ENCODE data around the gene CAMKK2.

The CAMKK2 gene

DNA sequence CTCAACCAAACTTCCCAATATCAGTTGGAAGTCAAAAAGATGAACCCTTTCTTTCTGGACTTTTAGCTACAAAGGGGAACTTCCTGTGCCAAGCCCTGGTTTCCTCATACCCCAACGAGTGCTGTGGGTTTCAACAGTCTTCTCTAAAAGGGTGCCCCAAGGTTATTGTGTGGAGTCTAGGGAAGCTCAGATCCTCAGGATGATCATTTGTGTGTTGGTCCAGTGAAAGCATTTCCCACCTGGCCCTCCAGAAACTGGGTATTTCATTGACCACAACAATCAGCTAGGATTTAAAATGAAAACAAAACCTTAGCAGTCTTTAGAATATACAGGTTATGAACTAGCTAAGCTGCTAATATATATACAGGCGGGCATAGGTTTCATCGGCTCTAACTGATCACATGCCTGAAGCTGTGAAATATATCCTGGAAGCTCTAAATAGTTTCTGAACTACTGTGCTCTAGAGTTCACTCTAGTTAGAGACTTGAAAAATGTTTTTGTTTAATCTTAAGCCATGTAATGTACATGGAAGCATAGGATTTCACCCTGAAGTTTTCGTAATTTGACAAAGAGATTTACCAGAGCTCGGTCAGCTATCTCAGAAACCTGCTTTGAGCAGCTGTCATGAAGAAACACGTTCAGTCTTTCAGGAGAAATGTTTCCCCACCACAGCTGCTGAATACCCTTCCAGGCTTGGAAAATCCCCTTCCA, 57.0 kb downstream of the CAMKK2 start:
- H3K27ac ChIP-seq (ENCODE audit: low read depth, low read length) = no peak overlapping the region
- H3K4me1 ChIP-seq (ENCODE audit: control insufficient read depth in 1 of 2, insufficient read depth in 2 of 2, low read length in 2 of 2) = peaks cover 14 to 16% of the 10 kb centered on the region in 2 donors
- no peak overlapping the region for H3K4me3 ChIP-seq (ENCODE audit: low read depth in 1 of 2, low read length in 2 of 2)
- H3K9ac ChIP-seq (ENCODE audit: low read depth in 1 of 2, low read length in 2 of 2) = no peak overlapping the region
- H3K9me3 ChIP-seq (ENCODE audit: control insufficient read depth in 1 of 2, low read length in 2 of 2) = no peaks in the 10 kb centered on the region
- no peaks in the 10 kb centered on the region for H3K27me3 ChIP-seq (ENCODE audit: control insufficient read depth in 1 of 2, insufficient read depth in 2 of 2, low read length in 2 of 2)
- H3K36me3 ChIP-seq (ENCODE audit: control insufficient read depth in 1 of 2, insufficient read depth in 2 of 2, low read length in 2 of 2) = peaks cover 16 to 53% of the 10 kb centered on the region in 2 donors

DNA sequence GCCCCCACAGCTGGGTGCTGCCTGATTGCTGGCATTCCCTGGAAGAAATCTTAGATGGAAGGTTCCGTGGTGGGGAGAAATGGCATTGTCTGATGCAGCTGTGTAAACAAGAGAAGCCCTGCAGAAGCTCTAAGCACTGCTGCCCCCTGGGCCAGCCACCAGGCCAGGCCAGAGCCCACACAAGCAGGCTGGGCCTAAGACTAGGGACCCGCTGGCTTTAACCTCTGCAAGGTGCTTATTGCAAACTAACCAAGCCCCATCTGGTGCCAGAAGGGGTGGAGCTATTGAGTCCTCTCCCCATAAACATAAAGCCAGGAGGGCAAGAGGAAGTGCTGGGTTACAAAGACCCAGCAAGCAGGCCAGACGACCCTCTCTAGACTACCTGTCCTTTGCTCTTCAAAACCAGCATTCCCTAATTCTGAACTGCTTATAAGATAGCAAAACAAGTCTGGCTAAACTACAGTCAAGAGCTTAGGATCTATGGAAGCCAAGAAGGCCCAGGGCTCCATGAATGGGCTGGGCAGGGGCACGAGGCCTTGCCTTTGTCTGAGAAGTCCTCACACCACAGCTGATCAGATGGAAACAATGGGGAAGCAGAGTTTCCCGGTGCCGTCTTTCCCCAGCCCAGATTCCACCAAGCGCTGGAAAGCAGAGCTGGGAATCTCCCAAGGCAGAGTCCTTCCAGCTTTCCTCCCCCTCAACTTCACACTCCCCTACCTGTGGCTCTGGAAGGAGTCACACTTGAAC, 57.7 kb downstream of the CAMKK2 start:
- no peaks in the 10 kb centered on the region for H3K9me3 ChIP-seq (ENCODE audit: control insufficient read depth in 1 of 2, low read length in 2 of 2)
- no peaks in the 10 kb centered on the region for H3K27me3 ChIP-seq (ENCODE audit: control insufficient read depth in 1 of 2, insufficient read depth in 2 of 2, low read length in 2 of 2)
- H3K4me1 ChIP-seq (ENCODE audit: control insufficient read depth in 1 of 2, insufficient read depth in 2 of 2, low read length in 2 of 2) = peaks cover 14 to 16% of the 10 kb centered on the region in 2 donors
- no peak overlapping the region for H3K4me3 ChIP-seq (ENCODE audit: low read depth in 1 of 2, low read length in 2 of 2)
- H3K36me3 ChIP-seq (ENCODE audit: control insufficient read depth in 1 of 2, insufficient read depth in 2 of 2, low read length in 2 of 2) = peaks cover 14 to 51% of the 10 kb centered on the region in 2 donors
- no peak overlapping the region for H3K27ac ChIP-seq (ENCODE audit: low read depth, low read length)
- no peak overlapping the region for H3K9ac ChIP-seq (ENCODE audit: low read depth in 1 of 2, low read length in 2 of 2)

DNA sequence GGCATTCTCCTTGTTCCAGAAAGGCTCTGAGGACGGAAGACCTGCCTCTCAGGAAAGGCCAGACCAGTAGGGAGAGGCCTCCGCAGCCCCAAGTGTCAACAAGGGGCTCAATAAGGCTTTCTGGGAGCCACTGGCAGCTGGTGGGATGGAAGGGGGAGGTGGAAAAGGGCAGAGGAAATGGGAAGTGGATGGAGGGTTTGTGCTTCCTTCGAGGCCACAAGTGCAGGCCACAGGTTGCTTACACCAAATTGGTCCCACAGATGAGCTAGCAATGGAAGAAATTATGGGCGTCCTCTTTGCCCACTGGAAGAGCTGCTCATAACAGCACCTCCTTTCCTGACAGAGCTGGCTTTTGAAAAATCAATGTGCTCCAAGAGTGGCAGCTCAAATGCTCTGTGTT, 58.4 kb downstream of the CAMKK2 start:
- H3K27ac ChIP-seq (ENCODE audit: low read depth, low read length) = no peak overlapping the region
- H3K36me3 ChIP-seq (ENCODE audit: control insufficient read depth in 1 of 2, insufficient read depth in 2 of 2, low read length in 2 of 2) = peaks cover 13 to 51% of the 10 kb centered on the region in 2 donors
- H3K4me3 ChIP-seq (ENCODE audit: low read depth in 1 of 2, low read length in 2 of 2) = no peak overlapping the region
- H3K4me1 ChIP-seq (ENCODE audit: control insufficient read depth in 1 of 2, insufficient read depth in 2 of 2, low read length in 2 of 2) = peaks cover 14 to 16% of the 10 kb centered on the region in 2 donors
- no peak overlapping the region for H3K9ac ChIP-seq (ENCODE audit: low read depth in 1 of 2, low read length in 2 of 2)
- H3K9me3 ChIP-seq (ENCODE audit: control insufficient read depth in 1 of 2, low read length in 2 of 2) = no peaks in the 10 kb centered on the region
- H3K27me3 ChIP-seq (ENCODE audit: control insufficient read depth in 1 of 2, insufficient read depth in 2 of 2, low read length in 2 of 2) = no peaks in the 10 kb centered on the region

DNA sequence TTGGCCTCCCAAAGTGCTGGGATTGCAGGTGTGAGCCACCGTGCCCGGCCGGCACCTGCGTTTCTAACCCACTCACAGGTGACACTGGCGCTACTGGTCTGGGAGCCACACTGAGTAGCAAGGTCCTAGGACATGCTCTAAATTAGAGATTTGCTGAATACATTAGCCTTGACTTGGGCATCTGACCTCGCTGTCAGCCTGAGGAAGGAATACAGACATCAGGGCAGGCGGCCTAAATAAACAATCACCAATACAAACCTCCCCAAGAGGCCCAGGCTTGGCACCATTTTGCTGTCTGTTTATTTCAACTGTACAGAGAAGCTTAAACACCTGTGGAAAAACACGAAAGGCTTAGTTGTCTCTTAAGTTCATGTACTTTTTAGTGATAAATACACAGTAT, 59.1 kb downstream of the CAMKK2 start:
- peaks cover 14 to 16% of the 10 kb centered on the region in 2 donors for H3K4me1 ChIP-seq (ENCODE audit: control insufficient read depth in 1 of 2, insufficient read depth in 2 of 2, low read length in 2 of 2)
- no peaks in the 10 kb centered on the region for H3K27me3 ChIP-seq (ENCODE audit: control insufficient read depth in 1 of 2, insufficient read depth in 2 of 2, low read length in 2 of 2)
- peaks cover 13 to 58% of the 10 kb centered on the region in 2 donors for H3K36me3 ChIP-seq (ENCODE audit: control insufficient read depth in 1 of 2, insufficient read depth in 2 of 2, low read length in 2 of 2)
- no peak overlapping the region for H3K4me3 ChIP-seq (ENCODE audit: low read depth in 1 of 2, low read length in 2 of 2)
- H3K9ac ChIP-seq (ENCODE audit: low read depth in 1 of 2, low read length in 2 of 2) = no peak overlapping the region
- no peak overlapping the region for H3K27ac ChIP-seq (ENCODE audit: low read depth, low read length)
- no peaks in the 10 kb centered on the region for H3K9me3 ChIP-seq (ENCODE audit: control insufficient read depth in 1 of 2, low read length in 2 of 2)

DNA sequence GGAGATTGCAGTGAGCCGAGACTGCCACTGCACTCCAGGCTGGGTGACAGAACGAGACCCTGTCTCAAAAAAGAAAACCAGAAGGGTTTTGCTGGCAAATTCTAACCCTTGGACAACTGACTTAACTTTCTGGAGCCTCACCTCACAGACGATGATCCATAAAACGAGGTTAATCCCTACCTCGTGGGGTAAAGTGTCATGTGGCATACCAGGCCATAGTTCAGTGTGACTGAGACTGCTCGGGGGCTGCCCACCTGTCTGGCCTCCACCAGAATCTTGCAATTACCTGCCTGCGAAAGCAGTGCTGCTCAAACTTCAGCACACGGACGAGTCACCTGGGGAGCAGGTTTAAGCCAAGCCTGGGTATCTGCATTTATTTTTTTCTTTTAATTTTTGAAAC, 59.7 kb downstream of the CAMKK2 start:
- no peak overlapping the region for H3K4me3 ChIP-seq (ENCODE audit: low read depth in 1 of 2, low read length in 2 of 2)
- peaks cover 14 to 16% of the 10 kb centered on the region in 2 donors for H3K4me1 ChIP-seq (ENCODE audit: control insufficient read depth in 1 of 2, insufficient read depth in 2 of 2, low read length in 2 of 2)
- H3K9me3 ChIP-seq (ENCODE audit: control insufficient read depth in 1 of 2, low read length in 2 of 2) = no peaks in the 10 kb centered on the region
- no peak overlapping the region for H3K9ac ChIP-seq (ENCODE audit: low read depth in 1 of 2, low read length in 2 of 2)
- no peaks in the 10 kb centered on the region for H3K27me3 ChIP-seq (ENCODE audit: control insufficient read depth in 1 of 2, insufficient read depth in 2 of 2, low read length in 2 of 2)
- peaks cover 13 to 62% of the 10 kb centered on the region in 2 donors for H3K36me3 ChIP-seq (ENCODE audit: control insufficient read depth in 1 of 2, insufficient read depth in 2 of 2, low read length in 2 of 2)
- H3K27ac ChIP-seq (ENCODE audit: low read depth, low read length) = no peak overlapping the region

DNA sequence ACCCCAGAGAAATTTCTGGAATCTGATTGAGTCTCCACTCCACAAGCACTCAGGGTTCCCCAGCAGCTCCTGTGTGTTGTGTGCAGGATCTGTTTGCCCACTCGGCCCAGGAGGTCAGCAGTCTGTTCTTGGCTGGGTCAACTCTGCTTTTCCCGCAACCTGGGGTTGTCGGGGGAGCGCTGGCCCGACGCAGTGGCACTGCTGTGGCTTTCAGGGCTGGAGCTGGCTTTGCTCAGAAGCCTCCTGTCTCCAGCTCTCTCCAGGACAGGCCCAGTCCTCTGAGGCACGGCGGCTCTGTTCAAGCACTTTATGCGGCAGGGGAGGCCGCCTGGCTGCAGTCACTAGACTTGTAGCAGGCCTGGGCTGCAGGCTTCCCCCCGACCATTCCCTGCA, 62.9 kb downstream of the CAMKK2 start:
- Histone ChIP-seq H3K4me3 (ENCODE audit: low read depth in 1 of 2, low read length in 2 of 2) (no peak overlapping the region), H3K9me3 (ENCODE audit: control insufficient read depth in 1 of 2, low read length in 2 of 2) (no peaks in the 10 kb centered on the region), H3K9ac (ENCODE audit: low read depth in 1 of 2, low read length in 2 of 2) (no peak overlapping the region), H3K4me1 (ENCODE audit: control insufficient read depth in 1 of 2, insufficient read depth in 2 of 2, low read length in 2 of 2) (peaks cover 4 to 18% of the 10 kb centered on the region in 2 donors), H3K36me3 (ENCODE audit: control insufficient read depth in 1 of 2, insufficient read depth in 2 of 2, low read length in 2 of 2) (peaks cover 19 to 64% of the 10 kb centered on the region in 2 donors), H3K27ac (ENCODE audit: low read depth, low read length) (no peak overlapping the region), H3K27me3 (ENCODE audit: control insufficient read depth in 1 of 2, insufficient read depth in 2 of 2, low read length in 2 of 2) (no peaks in the 10 kb centered on the region)

DNA sequence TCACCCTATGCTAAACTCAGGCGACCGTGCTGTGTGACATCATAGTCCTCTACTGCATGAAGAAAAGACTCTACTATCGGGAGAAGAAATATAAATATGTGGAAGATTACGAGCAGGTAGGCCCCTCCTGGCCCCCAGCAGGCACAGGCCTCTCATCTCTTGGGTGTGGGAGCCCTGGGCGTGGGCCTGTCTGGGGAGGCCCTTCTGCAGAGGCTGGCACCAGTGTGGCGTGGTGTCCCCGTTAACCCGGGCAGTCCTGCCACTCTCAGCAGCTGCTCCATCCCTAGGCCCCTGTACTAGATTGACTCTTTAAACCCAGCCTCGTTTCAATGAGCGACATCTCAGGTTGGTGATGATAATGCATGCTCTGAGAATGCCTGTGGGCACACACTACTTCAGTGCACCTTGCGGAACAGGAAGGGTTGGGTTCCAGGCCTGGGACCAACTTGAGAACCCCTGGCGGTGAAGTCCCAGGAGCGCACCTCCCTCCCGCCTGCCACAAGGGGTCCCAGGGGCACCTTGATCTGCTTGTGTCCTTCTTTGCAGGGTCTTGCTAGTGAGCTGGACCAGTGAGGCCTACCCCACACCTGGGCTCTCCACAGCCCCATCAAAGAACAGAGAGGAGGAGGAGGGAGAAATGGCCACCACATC, 63.4 kb downstream of the CAMKK2 start:
- peaks cover 5 to 18% of the 10 kb centered on the region in 2 donors for H3K4me1 ChIP-seq (ENCODE audit: control insufficient read depth in 1 of 2, insufficient read depth in 2 of 2, low read length in 2 of 2)
- H3K9ac ChIP-seq (ENCODE audit: low read depth in 1 of 2, low read length in 2 of 2) = no peak overlapping the region
- H3K27ac ChIP-seq (ENCODE audit: low read depth, low read length) = no peak overlapping the region
- H3K27me3 ChIP-seq (ENCODE audit: control insufficient read depth in 1 of 2, insufficient read depth in 2 of 2, low read length in 2 of 2) = no peaks in the 10 kb centered on the region
- no peaks in the 10 kb centered on the region for H3K9me3 ChIP-seq (ENCODE audit: control insufficient read depth in 1 of 2, low read length in 2 of 2)
- H3K36me3 ChIP-seq (ENCODE audit: control insufficient read depth in 1 of 2, insufficient read depth in 2 of 2, low read length in 2 of 2) = peaks cover 21 to 65% of the 10 kb centered on the region in 2 donors
- no peak overlapping the region for H3K4me3 ChIP-seq (ENCODE audit: low read depth in 1 of 2, low read length in 2 of 2)

DNA sequence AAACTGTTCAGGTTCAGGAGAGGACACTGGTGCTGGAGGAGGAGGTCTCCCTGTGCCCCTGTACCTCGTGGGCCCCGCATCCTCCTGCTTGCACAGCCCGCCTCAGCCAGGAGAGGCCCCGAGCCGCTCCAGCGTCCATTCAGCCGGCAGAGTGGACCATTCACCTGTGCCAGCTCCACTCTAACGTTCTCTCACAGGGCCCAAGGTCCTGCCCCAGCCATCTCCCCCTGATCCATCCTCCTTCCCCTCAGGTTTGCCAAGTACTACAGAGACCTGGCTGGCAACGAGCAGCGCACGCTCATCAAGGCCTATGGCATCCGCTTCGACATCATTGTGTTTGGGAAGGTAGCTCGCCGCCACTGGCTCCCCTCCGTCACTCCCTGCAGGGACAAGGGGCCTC, 64.3 kb downstream of the CAMKK2 start:
- Histone ChIP-seq H3K9me3 (ENCODE audit: control insufficient read depth in 1 of 2, low read length in 2 of 2) (no peaks in the 10 kb centered on the region), H3K9ac (ENCODE audit: low read depth in 1 of 2, low read length in 2 of 2) (no peak overlapping the region), H3K27me3 (ENCODE audit: control insufficient read depth in 1 of 2, insufficient read depth in 2 of 2, low read length in 2 of 2) (no peaks in the 10 kb centered on the region), H3K36me3 (ENCODE audit: control insufficient read depth in 1 of 2, insufficient read depth in 2 of 2, low read length in 2 of 2) (peaks cover 21 to 57% of the 10 kb centered on the region in 2 donors), H3K4me1 (ENCODE audit: control insufficient read depth in 1 of 2, insufficient read depth in 2 of 2, low read length in 2 of 2) (peaks cover 11 to 25% of the 10 kb centered on the region in 2 donors), H3K4me3 (ENCODE audit: low read depth in 1 of 2, low read length in 2 of 2) (no peak overlapping the region), H3K27ac (ENCODE audit: low read depth, low read length) (no peak overlapping the region)

DNA sequence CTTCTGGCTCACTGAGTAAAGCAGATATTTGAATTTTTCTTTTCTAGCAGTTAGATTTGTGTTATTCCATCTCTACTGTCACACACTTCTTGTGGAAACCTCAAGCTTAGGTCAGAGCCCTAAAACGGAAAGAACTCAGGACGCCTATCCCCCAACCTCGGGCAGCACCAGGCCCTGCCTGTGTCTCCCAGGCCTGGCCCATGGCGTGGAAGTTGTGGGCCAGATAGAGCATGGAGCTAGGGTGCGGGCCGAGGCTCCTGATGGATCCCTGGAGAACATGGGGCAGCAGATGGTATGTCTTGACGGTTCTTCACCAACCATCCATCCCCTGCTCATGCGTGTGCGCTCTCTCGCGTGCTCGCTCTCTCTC, 66.0 kb downstream of the CAMKK2 start:
- H3K9me3 ChIP-seq (ENCODE audit: control insufficient read depth in 1 of 2, low read length in 2 of 2) = no peaks in the 10 kb centered on the region
- H3K4me3 ChIP-seq (ENCODE audit: low read depth in 1 of 2, low read length in 2 of 2) = no peak overlapping the region
- H3K27ac ChIP-seq (ENCODE audit: low read depth, low read length) = no peak overlapping the region
- H3K4me1 ChIP-seq (ENCODE audit: control insufficient read depth in 1 of 2, insufficient read depth in 2 of 2, low read length in 2 of 2) = peaks cover 13 to 25% of the 10 kb centered on the region in 2 donors
- peaks cover 20 to 47% of the 10 kb centered on the region in 2 donors for H3K36me3 ChIP-seq (ENCODE audit: control insufficient read depth in 1 of 2, insufficient read depth in 2 of 2, low read length in 2 of 2)
- H3K9ac ChIP-seq (ENCODE audit: low read depth in 1 of 2, low read length in 2 of 2) = no peak overlapping the region
- no peaks in the 10 kb centered on the region for H3K27me3 ChIP-seq (ENCODE audit: control insufficient read depth in 1 of 2, insufficient read depth in 2 of 2, low read length in 2 of 2)

Data from duodenal mucosa (tissue), 2 donors.